ENCODE results near the gene MYO10.

- TF ChIP-seq SP1 (IDR thresholded peaks at IDR 0.05), result no peak
- TF ChIP-seq FOXK2 (IDR thresholded peaks at IDR 0.05), result no peak
- no peak for TF ChIP-seq HDGF (IDR thresholded peaks at IDR 0.05; ENCODE audit: borderline replicate concordance)
- TF ChIP-seq FOXM1 (IDR thresholded peaks at IDR 0.05; ENCODE audit: borderline replicate concordance), result no peak
- TF ChIP-seq BHLHE40 (IDR thresholded peaks at IDR 0.05; ENCODE audit: borderline replicate concordance), result no peak
- TF ChIP-seq ZNF384 (IDR thresholded peaks at IDR 0.05), result no peak
Measured at GRCh38 chr5:16784088-16784487, 152.0 kb downstream of the MYO10 start.
